ENCODE measurements around the gene MRPS23. TPM values are rescaled to one million over a fixed set of nuclear protein-coding genes. Genes with fewer than 3 reads are reported as not detected.

MRPS23 gene
- total and polyA plus RNA-seq, 7 donors, result 27.2 to 91.1 (median 49.2) TPM

Other genes starting within 250 kb of the MRPS23 start
- gene CCDC182, start 104.7 kb downstream of the MRPS23 start, total RNA-seq, result not detected
- gene CCDC182, start 104.7 kb downstream of the MRPS23 start, polyA plus RNA-seq, result not detected
- 10 to 100 TPM; 31.1 to 67.2 (median 47.4) TPM for gene CUEDC1, start 105.4 kb upstream of the MRPS23 start, total RNA-seq
- gene CUEDC1, start 105.4 kb upstream of the MRPS23 start, polyA plus RNA-seq, result 10 to 100 TPM; 28.0 to 56.5 (median 46.4) TPM
- gene VEZF1, start 138.2 kb upstream of the MRPS23 start, total RNA-seq, result 10 to 100 TPM; 45.7 to 92.5 (median 70.7) TPM
- gene VEZF1, start 138.2 kb upstream of the MRPS23 start, polyA plus RNA-seq, result 10 to 100 TPM; 30.6 to 50.5 (median 36.6) TPM
- gene SRSF1, start 157.2 kb upstream of the MRPS23 start, total RNA-seq, result 100 to 1,000 TPM in 2 of 4 donors, 10 to 100 TPM in 2; 71.2 to 141 (median 100) TPM
- gene SRSF1, start 157.2 kb upstream of the MRPS23 start, polyA plus RNA-seq, result 100 to 1,000 TPM in 1 of 3 donors, 10 to 100 TPM in 2; 61.2 to 128 (median 93.7) TPM
- 10 to 100 TPM; 45.5 to 51.1 (median 47.2) TPM for gene DYNLL2, start 233.4 kb upstream of the MRPS23 start, total RNA-seq
- gene DYNLL2, start 233.4 kb upstream of the MRPS23 start, polyA plus RNA-seq, result 10 to 100 TPM; 28.9 to 84.3 (median 44.0) TPM